GM12872 (cell line): ENCODE measurements around the gene PCSK4.
A peak's percentile ranks its signal among the peaks of the same experiment; 100 is the strongest.

Source experiments
- TF ChIP-seq, protein P1 (sequence below): IDR thresholded peaks from 3 replicates; pipeline ENCODE4 v1.5.1; 2011; ENCODE audit warnings: low read depth, mild to moderate bottlenecking, low read length, moderate library complexity; ENCODE audit not compliant: insufficient read depth

PCSK4 gene

DNA sequence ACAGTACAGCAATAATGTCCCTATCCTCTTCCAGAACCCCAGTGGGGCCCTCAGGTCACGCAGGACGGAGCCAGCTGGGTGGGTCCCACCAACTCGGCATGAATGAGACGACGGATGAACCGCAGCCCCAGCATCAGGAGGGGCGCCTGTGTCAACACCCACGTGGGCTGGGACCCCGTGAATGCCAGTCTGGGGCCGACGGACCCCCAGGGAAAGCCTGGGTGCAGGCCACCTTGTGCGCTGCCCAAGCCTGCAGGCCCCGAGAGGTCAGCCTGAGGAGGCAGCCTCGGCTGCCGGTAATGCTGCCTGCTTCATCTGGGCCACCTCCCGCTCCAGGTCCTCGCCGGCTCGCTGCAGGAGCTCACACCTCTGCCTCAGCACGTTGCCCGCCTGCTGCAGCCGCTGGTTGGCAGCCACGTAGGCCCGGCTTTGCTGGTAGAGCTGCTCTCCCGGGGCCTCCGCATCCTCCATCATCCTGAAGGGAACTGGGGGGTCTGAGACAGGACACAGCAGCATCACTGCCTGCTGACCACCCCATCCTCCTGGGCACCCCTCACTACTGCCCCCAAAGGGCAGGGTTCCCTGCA is 15.3 kb downstream of the PCSK4 start:
- TF ChIP-seq, protein P1, sequence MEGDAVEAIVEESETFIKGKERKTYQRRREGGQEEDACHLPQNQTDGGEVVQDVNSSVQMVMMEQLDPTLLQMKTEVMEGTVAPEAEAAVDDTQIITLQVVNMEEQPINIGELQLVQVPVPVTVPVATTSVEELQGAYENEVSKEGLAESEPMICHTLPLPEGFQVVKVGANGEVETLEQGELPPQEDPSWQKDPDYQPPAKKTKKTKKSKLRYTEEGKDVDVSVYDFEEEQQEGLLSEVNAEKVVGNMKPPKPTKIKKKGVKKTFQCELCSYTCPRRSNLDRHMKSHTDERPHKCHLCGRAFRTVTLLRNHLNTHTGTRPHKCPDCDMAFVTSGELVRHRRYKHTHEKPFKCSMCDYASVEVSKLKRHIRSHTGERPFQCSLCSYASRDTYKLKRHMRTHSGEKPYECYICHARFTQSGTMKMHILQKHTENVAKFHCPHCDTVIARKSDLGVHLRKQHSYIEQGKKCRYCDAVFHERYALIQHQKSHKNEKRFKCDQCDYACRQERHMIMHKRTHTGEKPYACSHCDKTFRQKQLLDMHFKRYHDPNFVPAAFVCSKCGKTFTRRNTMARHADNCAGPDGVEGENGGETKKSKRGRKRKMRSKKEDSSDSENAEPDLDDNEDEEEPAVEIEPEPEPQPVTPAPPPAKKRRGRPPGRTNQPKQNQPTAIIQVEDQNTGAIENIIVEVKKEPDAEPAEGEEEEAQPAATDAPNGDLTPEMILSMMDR = no peak

DNA sequence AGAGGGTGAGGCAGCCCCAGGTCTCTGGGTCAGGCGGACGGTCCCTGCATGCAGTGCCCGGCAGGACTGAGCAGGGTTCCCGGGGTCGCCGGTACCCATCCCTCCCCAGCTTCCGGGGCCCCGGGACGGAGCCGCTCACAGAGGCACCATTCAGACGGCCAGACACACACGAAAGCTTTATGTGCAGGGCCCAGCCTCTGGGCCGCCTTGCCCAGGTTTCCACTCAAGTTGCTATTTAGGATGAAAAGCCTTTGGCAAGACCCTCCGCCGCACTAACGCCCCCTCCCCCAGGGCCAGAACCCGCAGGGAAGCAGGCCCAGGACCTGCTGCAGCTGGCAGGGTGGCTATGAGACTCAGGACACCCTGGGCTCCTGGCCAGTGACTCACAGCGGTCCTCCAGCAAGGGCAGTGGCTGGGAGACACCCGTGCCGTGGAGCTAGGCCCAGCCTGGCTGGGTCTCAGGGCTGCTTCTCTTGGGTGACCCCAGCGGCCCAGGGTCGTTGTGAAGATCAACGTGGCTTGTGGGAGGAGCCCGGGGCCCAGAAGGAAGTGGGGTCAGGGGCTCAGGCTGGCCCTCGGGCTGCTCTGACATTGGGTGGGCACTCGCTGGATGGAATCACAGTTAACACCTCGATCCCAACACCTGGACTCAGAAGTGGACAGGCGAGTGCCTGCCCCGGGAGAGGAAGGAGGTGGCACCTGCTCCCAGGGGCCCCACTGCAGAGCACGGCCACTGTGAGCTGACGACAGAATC is 16.0 kb downstream of the PCSK4 start:
- TF ChIP-seq, protein P1 = no peak

DNA sequence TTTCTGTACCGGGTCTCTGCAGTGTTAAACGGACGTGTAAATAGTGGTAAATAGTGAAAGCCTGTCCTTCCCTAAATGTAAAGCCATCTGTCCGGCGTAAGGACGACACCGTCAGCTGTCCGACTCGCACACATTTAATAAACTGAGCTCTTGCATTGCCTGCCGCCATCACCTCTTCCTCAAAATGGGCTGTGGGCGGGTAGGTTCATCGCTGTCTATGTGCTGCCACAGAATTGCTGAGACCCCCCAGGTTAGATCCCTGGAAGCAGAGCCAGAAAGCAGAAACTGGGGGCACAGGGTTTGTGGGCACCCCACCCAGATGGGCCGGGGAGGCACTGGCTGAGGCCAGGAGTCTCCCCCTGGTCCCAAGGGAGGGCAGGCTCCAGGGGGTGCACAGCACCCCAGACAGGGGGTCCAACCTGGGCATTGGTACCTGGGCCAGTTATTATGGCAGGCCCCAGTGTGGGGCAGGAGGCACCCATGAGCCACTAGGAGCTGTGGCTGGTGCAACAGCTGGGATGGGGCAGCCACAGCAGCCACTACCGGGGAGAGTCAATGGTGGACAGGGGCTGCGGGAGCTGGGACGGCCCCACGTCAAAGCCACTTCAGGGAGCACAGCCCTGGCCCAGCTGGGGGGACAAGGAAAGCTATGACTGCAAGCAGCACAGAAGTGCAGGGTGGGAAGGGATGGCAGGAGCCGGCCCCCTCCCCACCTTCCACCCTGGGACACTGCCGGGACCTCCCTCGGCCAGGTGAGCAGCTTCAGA is 16.9 kb downstream of the PCSK4 start:
- TF ChIP-seq, protein P1 = no peak

DNA sequence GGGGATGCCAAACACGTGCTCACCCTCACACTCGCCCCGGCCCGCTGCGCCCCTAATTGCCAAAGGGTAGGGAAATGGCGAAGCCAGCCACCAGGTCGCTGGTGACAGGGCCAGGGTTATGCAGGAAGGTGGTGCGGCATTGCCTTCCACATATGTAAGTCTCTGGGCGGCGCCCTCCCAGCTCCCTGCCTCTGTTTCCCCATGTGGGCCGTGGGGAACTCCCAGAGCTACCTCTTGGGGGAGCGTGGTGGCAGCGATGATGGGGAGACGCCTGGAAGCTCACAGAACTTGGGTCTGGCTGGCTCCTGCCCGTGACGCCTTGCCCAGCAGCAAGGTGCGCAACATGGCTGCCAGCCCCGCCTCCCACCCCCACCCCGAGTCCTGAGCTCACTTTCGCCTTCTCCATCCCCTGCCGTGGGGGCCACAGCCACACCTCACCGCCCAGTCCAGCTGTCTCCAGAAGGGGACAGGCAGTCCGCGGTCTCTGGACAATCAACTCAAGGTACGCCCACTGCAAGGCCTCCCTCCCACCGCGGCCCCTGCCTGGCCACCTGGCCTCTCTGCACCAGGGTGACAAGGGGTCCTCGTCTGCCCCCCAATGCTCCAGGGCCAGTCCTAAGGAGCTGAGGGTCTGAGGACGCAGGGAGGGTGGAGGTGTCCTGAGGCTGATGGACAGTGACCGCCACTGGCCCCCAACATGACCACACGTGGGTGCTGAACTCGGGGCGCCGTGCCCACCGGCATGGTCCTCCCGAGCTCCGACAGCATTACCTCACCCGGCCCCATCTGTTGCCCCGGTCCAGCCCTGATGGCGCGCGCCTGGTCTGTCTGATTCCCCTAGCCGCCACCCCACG is 17.7 kb downstream of the PCSK4 start:
- TF ChIP-seq, protein P1 = no peak

DNA sequence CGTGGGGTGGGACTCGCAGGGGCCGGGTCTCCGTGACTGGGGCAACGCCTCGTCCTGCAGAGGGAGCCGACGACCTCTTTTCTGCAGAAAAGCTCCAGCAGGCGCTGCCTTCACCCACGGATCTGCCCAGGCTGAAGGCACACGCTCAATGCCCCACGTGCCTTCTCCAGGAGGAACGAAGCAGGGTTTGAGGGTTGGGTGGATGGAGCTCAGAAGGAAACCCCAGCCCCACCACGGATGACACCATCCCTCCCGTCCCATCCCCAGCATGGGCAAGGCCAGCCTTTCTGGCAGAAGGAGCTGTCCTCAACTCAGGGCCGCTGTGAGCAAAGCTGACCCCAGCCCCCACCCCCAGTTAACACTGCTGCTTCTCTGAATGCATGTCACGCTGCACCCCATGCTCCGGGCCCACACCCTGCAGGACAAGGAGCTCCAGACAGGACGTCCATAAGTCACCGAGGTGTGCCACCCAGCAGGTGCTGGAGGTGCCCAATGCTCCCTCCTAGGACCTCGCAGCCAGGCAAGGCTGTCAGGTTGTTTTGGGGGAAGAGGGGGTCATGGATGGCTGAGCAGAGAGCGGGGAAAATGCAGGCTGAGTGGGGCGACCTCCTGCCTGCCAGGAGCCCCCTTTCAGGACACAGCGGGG is 18.5 kb downstream of the PCSK4 start:
- TF ChIP-seq, protein P1 = peak; percentile 23; the same call in 1 of the 3 replicates

DNA sequence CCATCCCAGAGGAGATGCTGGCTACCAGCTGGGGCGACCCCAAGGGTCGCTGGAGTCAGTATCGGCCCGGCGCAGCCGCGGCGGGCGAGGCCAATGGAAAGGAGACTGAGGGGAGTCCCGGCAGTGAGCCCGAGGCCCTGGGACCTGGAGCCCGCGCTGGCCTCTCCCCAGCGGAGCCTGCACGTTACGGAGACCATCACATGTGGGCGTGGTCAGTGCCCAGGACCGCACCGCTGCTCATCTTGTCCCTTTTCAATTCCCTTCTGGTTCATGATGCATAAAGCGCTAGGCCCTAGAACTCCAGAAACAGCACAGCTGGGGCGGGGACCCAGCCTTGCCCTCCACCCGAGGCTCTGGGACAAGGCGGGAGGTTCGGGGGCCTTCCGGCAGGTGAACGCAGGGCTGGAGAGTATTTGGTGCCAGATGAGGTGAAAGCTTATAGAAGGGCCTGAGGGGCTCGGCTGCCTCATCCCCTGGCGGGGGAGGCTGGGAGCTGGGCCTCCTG is 19.1 kb downstream of the PCSK4 start:
- TF ChIP-seq, protein P1 = no peak
